Stimulated activated CD8-positive, alpha-beta memory T cell treated with anti-CD3 and anti-CD28 coated beads, Interleukin-12 subunit alpha, Interleukin-12 subunit beta, amount 100 ng/mL, for 1 hour (primary cell): Measurements from ENCODE around the gene SPA17.

ENCODE experiments used
- DNase-seq: peaks from one replicate; pipeline ENCODE4 v3.0.0-alpha.2; 2020; ENCODE audit warnings: low read depth

Gene SPA17

GRCh38 chr11:124662106-124662505 is 11.6 kb upstream of the SPA17 start:
- DNase-seq: no peak

- DNase-seq: no peak
Measured at GRCh38 chr11:124663861-124664260, 9.8 kb upstream of the SPA17 start.

GRCh38 chr11:124667601-124668000 is 6.1 kb upstream of the SPA17 start:
- no peak for DNase-seq

- no peak for DNase-seq
Measured at GRCh38 chr11:124669193-124669592, 4.5 kb upstream of the SPA17 start.

GRCh38 chr11:124670732-124671131 is 3.0 kb upstream of the SPA17 start:
- no peak for DNase-seq

- DNase-seq: no peak
Measured at GRCh38 chr11:124672536-124673215, 1.0 kb upstream of the SPA17 start.

- DNase-seq: no peak
Measured at GRCh38 chr11:124674168-124674517, 439 bp downstream of the SPA17 start.

- no peak for DNase-seq
Measured at GRCh38 chr11:124674571-124674970, 867 bp downstream of the SPA17 start.

GRCh38 chr11:124676386-124676785 is 2.7 kb downstream of the SPA17 start:
- DNase-seq: no peak

- no peak for DNase-seq
Measured at GRCh38 chr11:124678416-124678815, 4.7 kb downstream of the SPA17 start.

- DNase-seq: no peak
Measured at GRCh38 chr11:124681421-124681820, 7.7 kb downstream of the SPA17 start.

- DNase-seq: no peak
Measured at GRCh38 chr11:124682443-124682842, 8.7 kb downstream of the SPA17 start.

- no peak for DNase-seq
Measured at GRCh38 chr11:124693142-124693541, 19.4 kb downstream of the SPA17 start.

- no peak for DNase-seq
Measured at GRCh38 chr11:124699547-124699946, 25.8 kb downstream of the SPA17 start.

- no peak for DNase-seq
Measured at GRCh38 chr11:124700028-124700427, 26.3 kb downstream of the SPA17 start.

GRCh38 chr11:124707829-124708228 is 34.1 kb downstream of the SPA17 start:
- DNase-seq: no peak

- DNase-seq: no peak
Measured at GRCh38 chr11:124712392-124712791, 38.7 kb downstream of the SPA17 start.

GRCh38 chr11:124716591-124716990 is 42.9 kb downstream of the SPA17 start:
- no peak for DNase-seq

GRCh38 chr11:124717421-124717785 is 43.7 kb downstream of the SPA17 start:
- no peak for DNase-seq

GRCh38 chr11:124717786-124718651 is 44.3 kb downstream of the SPA17 start:
- no peak for DNase-seq

- DNase-seq: no peak
Measured at GRCh38 chr11:124718801-124719200, 45.1 kb downstream of the SPA17 start.

- no peak for DNase-seq
Measured at GRCh38 chr11:124719534-124719933, 45.8 kb downstream of the SPA17 start.

- no peak for DNase-seq
Measured at GRCh38 chr11:124722176-124722575, 48.5 kb downstream of the SPA17 start.
